Breast epithelium (tissue), 3 donors: Measurements from ENCODE around the gene PNPLA6.

Experiments
- POLR2A ChIP-seq: fragments of 450-650 bp; IDR thresholded peaks from one replicate; pipeline ENCODE4 v1.6.1; 2016; ENCODE audit warnings: antibody characterized with exemption, mild to moderate bottlenecking, moderate library complexity
- POLR2AphosphoS5 ChIP-seq, 3 donors: sonication (generic); formaldehyde crosslinking; IDR thresholded peaks; one replicate each; pipeline ENCODE4 v1.6.1; 2017; ENCODE audit warnings: antibody characterized with exemption in 3 of 3
- TF ChIP-seq, protein P1 (sequence below), 3 donors: fragments of 450-650 bp; IDR thresholded peaks; one replicate each; pipeline ENCODE4 v1.5.1; 2016 to 2017; ENCODE audit warnings: antibody characterized with exemption in 3 of 3, mild to moderate bottlenecking in 3 of 3, moderate library complexity in 3 of 3

DNA sequence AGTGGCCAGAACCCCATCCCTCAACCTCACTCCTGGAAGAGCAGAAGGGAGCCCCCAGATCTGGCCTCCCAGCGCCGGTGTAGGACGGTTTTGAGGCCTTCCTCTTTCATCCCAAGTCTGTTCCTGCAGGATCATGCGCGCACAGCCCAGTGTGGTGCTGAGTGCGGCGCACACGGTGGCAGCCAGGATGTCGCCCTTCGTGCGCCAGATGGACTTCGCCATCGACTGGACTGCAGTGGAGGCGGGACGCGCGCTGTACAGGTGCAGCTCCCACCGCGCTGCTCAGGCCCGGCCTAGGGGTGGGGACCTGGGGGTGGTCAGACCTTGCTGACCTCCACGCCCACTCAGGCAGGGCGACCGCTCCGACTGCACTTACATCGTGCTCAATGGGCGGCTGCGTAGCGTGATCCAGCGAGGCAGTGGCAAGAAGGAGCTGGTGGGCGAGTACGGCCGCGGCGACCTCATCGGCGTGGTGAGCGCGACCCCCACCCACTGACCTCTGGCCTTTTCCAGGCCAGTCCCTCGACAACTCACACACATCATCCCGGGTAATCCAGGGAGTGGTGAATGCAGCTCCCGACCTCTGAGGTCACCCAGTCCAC, 14.8 kb downstream of the PNPLA6 start:
- TF ChIP-seq POLR2A (no peak), POLR2AphosphoS5 (IDR thresholded peaks at IDR 0.05) (no peak)
- TF ChIP-seq, protein P1, sequence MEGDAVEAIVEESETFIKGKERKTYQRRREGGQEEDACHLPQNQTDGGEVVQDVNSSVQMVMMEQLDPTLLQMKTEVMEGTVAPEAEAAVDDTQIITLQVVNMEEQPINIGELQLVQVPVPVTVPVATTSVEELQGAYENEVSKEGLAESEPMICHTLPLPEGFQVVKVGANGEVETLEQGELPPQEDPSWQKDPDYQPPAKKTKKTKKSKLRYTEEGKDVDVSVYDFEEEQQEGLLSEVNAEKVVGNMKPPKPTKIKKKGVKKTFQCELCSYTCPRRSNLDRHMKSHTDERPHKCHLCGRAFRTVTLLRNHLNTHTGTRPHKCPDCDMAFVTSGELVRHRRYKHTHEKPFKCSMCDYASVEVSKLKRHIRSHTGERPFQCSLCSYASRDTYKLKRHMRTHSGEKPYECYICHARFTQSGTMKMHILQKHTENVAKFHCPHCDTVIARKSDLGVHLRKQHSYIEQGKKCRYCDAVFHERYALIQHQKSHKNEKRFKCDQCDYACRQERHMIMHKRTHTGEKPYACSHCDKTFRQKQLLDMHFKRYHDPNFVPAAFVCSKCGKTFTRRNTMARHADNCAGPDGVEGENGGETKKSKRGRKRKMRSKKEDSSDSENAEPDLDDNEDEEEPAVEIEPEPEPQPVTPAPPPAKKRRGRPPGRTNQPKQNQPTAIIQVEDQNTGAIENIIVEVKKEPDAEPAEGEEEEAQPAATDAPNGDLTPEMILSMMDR (IDR thresholded peaks at IDR 0.05) = no peak
